Embryonic facial prominence (tissue), 1 donor: Measurements from ENCODE around the gene KCTD20.

ENCODE experiments used
- DNase-seq: peaks from one replicate; pipeline ENCODE4 v3.0.0-alpha.2; 2016; ENCODE audit errors: extremely low spot score

Gene KCTD20

GRCh38 chr6:36536873-36537547, 94.2 kb downstream of the KCTD20 start:
- no peak for DNase-seq

- no peak for DNase-seq
These were observed 97.2 kb downstream of the KCTD20 start for GRCh38 chr6:36539814-36540568.
